ENCODE data around the gene TLN1. TPM values are rescaled to one million over a fixed set of nuclear protein-coding genes. Genes with fewer than 3 reads are reported as not detected.

Gene TLN1
- total RNA-seq, 1 experiment from 2014 or later, result 347 TPM

DNA sequence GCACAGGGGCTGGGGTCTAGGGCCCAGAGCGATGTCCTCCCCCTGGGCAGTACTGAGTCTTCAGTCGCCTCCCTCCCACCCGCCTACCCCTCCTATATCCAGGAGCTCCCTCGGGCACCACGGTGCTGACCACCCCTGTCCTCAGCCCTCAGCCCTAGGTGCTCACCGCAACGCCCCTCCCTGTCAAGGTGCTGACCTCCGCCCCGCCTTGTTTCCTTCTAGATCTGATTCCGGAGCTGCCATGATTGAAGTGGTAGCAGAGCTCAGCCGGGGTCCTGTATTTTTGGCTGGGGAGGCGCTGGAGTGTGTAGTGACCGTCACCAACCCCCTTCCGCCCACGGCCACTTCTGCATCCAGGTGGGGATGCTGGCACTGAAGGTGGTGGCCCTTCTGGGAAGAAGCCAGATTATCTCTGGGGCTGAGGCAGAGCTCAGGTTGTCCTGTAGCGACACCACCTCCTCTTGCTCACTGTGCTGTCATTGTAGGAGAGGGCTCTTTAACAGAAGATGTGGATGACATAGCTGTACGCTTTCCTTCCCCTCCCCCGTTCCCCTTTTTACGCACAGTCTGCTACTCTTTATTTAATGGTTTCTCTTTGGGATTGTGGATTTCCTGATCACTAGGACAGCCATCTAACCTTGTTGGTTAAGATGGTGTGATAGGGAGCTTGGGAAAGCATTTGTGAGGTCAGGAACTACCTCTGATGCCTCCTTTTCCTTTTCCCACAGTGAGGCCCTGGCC is 17.7 kb upstream of the TLN1 start:
- H3K27ac ChIP-seq (ENCODE audit: low read length), result peak overlapping the region; percentile 88
- in situ Hi-C loops (cut with HindIII; ENCODE audit: low pct_unique_long_range_greater_than_20kb, low sequenced_read_pairs) (no loop called here), intact Hi-C loops (cut with micrococcal nuclease; ENCODE audit: unreplicated experiment) (no loop called here)
- ChIA-PET CTCF (interaction anchor here (1.7 kb wide), 1 partner anchor 14 kb away, joined by 5 read pairs; no protein-coding TSS in a partner anchor), POLR2A (interaction anchor here (0.6 kb wide), 1 partner anchor 12 kb away, joined by 5 read pairs; no protein-coding TSS in a partner anchor)
- TF ChIP-seq, protein P1, sequence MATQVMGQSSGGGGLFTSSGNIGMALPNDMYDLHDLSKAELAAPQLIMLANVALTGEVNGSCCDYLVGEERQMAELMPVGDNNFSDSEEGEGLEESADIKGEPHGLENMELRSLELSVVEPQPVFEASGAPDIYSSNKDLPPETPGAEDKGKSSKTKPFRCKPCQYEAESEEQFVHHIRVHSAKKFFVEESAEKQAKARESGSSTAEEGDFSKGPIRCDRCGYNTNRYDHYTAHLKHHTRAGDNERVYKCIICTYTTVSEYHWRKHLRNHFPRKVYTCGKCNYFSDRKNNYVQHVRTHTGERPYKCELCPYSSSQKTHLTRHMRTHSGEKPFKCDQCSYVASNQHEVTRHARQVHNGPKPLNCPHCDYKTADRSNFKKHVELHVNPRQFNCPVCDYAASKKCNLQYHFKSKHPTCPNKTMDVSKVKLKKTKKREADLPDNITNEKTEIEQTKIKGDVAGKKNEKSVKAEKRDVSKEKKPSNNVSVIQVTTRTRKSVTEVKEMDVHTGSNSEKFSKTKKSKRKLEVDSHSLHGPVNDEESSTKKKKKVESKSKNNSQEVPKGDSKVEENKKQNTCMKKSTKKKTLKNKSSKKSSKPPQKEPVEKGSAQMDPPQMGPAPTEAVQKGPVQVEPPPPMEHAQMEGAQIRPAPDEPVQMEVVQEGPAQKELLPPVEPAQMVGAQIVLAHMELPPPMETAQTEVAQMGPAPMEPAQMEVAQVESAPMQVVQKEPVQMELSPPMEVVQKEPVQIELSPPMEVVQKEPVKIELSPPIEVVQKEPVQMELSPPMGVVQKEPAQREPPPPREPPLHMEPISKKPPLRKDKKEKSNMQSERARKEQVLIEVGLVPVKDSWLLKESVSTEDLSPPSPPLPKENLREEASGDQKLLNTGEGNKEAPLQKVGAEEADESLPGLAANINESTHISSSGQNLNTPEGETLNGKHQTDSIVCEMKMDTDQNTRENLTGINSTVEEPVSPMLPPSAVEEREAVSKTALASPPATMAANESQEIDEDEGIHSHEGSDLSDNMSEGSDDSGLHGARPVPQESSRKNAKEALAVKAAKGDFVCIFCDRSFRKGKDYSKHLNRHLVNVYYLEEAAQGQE (IDR thresholded peaks at IDR 0.05; ENCODE audit: insufficient read depth in 1 of 2, low read depth in 2 of 2, low read length in 1 of 2), result no peak
- TF ChIP-seq TCF7L2 (IDR thresholded peaks at IDR 0.05; ENCODE audit: low read depth, low read length) (no peak), POLR2AphosphoS5 (IDR thresholded peaks at IDR 0.05; ENCODE audit: low read depth, low read length) (no peak), SIN3A (IDR thresholded peaks at IDR 0.05; ENCODE audit: borderline replicate concordance, insufficient read depth, low read depth, low read length) (no peak)
- TF ChIP-seq, protein P2, sequence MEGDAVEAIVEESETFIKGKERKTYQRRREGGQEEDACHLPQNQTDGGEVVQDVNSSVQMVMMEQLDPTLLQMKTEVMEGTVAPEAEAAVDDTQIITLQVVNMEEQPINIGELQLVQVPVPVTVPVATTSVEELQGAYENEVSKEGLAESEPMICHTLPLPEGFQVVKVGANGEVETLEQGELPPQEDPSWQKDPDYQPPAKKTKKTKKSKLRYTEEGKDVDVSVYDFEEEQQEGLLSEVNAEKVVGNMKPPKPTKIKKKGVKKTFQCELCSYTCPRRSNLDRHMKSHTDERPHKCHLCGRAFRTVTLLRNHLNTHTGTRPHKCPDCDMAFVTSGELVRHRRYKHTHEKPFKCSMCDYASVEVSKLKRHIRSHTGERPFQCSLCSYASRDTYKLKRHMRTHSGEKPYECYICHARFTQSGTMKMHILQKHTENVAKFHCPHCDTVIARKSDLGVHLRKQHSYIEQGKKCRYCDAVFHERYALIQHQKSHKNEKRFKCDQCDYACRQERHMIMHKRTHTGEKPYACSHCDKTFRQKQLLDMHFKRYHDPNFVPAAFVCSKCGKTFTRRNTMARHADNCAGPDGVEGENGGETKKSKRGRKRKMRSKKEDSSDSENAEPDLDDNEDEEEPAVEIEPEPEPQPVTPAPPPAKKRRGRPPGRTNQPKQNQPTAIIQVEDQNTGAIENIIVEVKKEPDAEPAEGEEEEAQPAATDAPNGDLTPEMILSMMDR (IDR thresholded peaks at IDR 0.05), result no peak
- peak overlapping the region; percentile 95 to 96 for H3K4me3 ChIP-seq (ENCODE audit: low read depth in 2 of 2, low read length in 2 of 2)
- DNase-seq (ENCODE audit: low read depth, low spot score) (no peak), ATAC-seq (peak; percentile 60)
- peaks cover 22% of the 10 kb centered on the region; the same call in 1 of the 2 replicates for H3K4me1 ChIP-seq (ENCODE audit: control insufficient read depth, insufficient read depth, low read length)
- no peaks in the 10 kb centered on the region; the same call in 1 of the 2 replicates for H3K36me3 ChIP-seq (ENCODE audit: control insufficient read depth, insufficient read depth, low read length)
- BruUV-seq (replicated peaks), result no TSS peak
- no peaks in the 10 kb centered on the region for H3K9me3 ChIP-seq (ENCODE audit: control insufficient read depth, insufficient read depth, low read depth, low read length)
- no peaks in the 10 kb centered on the region for H3K27me3 ChIP-seq (ENCODE audit: control insufficient read depth, insufficient read depth, low read length)

DNA sequence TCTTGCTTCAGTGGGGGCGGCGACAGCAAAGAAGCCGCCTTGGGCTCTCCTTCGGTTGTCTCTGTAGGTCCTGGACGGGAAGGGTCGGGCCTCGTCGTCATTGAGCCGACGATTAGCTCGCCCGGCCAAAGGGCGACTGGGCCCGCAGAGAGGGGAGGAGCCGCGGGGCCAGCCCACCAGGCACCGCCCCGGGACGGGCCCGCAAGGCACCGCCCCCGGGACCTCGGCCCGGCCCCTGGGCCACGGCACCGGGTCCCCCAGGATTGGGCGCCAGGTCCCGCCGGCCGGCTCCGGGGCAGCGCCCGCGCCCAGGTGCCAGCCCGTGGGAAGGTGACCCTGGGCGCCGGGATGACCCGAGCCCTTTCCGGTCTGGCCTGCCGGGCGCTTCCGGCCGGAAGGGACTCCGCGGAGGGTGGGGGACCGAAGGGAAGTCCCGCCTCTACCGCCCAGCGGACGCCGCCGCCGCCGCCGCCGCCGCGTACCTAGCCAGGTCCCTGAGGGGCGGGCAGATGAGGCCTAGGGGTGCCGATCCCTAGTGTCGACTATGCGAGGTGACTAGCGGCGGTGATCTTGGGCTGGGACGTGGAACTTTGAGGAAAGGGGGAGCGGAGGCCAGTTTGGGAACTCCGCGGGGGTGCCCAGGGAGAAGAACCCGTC is 17.0 kb upstream of the TLN1 start, which contains the start of the genes GBA2 and RGP1:
Gene GBA2, minus strand, starts transcription at position 371 of the 657 bp plus-strand sequence. CDS start 524 bp downstream, outside the sequence.
Gene RGP1, plus strand, starts transcription at position 430 of the 657 bp plus-strand sequence. CDS start 469 bp downstream, outside the sequence.
- Histone ChIP-seq H3K4me3 (ENCODE audit: low read depth in 2 of 2, low read length in 2 of 2) (peak within 1 kb of the TSS; percentile 95 to 96), H3K27me3 (ENCODE audit: control insufficient read depth, insufficient read depth, low read length) (no peaks in the 10 kb centered on the region), H3K27ac (ENCODE audit: low read length) (peak within 1 kb of the TSS; percentile 94), H3K36me3 (ENCODE audit: control insufficient read depth, insufficient read depth, low read length) (peaks cover 3% of the 10 kb centered on the region), H3K9me3 (ENCODE audit: control insufficient read depth, insufficient read depth, low read depth, low read length) (no peaks in the 10 kb centered on the region), H3K4me1 (ENCODE audit: control insufficient read depth, insufficient read depth, low read length) (peaks cover 22% of the 10 kb centered on the region; the same call in 1 of the 2 replicates)
- no TSS peak for BruUV-seq (replicated peaks)
- DNase-seq (ENCODE audit: low read depth, low spot score), result no peak
- TF ChIP-seq, protein P2 (IDR thresholded peaks at IDR 0.05), result no peak
- TF ChIP-seq SIN3A (IDR thresholded peaks at IDR 0.05; ENCODE audit: borderline replicate concordance, insufficient read depth, low read depth, low read length) (peak; percentile 95; the same call in 1 of the 2 replicates), TCF7L2 (IDR thresholded peaks at IDR 0.05; ENCODE audit: low read depth, low read length) (no peak; the same call in 1 of the 2 replicates), POLR2AphosphoS5 (IDR thresholded peaks at IDR 0.05; ENCODE audit: low read depth, low read length) (peak; percentile 86)
- TF ChIP-seq, protein P1 (IDR thresholded peaks at IDR 0.05; ENCODE audit: insufficient read depth in 1 of 2, low read depth in 2 of 2, low read length in 1 of 2), result no peak
- ATAC-seq, result peak; percentile 96
- ChIA-PET POLR2A (no interaction called here), CTCF (interaction anchor here (0.6 to 1.7 kb wide), 3 partner anchors 12 to 21 kb away, joined by 3 to 5 read pairs (median 4); no protein-coding TSS in a partner anchor)
- intact Hi-C loops (cut with micrococcal nuclease; ENCODE audit: unreplicated experiment), result no loop called here
- in situ Hi-C loops (cut with HindIII; ENCODE audit: low pct_unique_long_range_greater_than_20kb, low sequenced_read_pairs), result no loop called here

Measured in Panc1 (cell line).